Endothelial cell of umbilical vein (primary cell): Measurements from ENCODE around the gene ANAPC16. TPM values are rescaled to one million over a fixed set of nuclear protein-coding genes. Genes with fewer than 3 reads are reported as not detected.
A peak's percentile ranks its signal among the peaks of the same experiment; 100 is the strongest.

Experiments
- BruUV-seq: library from RNA; stranded (reverse); fragments of 400-500 nt; replicated peaks from 2 replicates; lab custom pipeline; 2021; lab: Mats Ljungman, UMichigan
- CTCF ChIA-PET: fragments of 300-600, 350-600 bp; sonication (Branson Sonifier 250); formaldehyde crosslinking; loops from one replicate; lab custom pipeline; 2021; ENCODE audit warnings: antibody characterized with exemption, inconsistent platforms; lab: Charles Lee
- POLR2A ChIA-PET: fragments of 300-600, 350-600 bp; sonication (Branson Sonifier 250); formaldehyde crosslinking; loops from one replicate; lab custom pipeline; 2021; ENCODE audit warnings: antibody characterized with exemption, inconsistent platforms; lab: Charles Lee
- DNase-seq: peaks from one replicate; pipeline ENCODE4 v3.0.0-alpha.2; 2011; ENCODE audit warnings: low read depth, low spot score
- FAIRE-seq: peaks from 2 replicates; lab custom pipeline; 2011; peaks lifted over from hg19 to GRCh38; lab: Jason Lieb, UNC
- H2AFZ ChIP-seq: 2 replicates; pipeline ENCODE4 v1.6.0; 2012; ENCODE audit warnings: low read depth, low read length, control low read depth, inconsistent platforms
- H3K27ac ChIP-seq: 2 replicates; pipeline ENCODE4 v1.5.1; 2011; ENCODE audit warnings: low read depth, mild to moderate bottlenecking, control low read depth, low read length, moderate library complexity; ENCODE audit not compliant: insufficient read depth
- H3K27me3 ChIP-seq, 2 experiments: 2 replicates each; pipeline versions ENCODE4 v1.6.0 to v1.6.1; 2011; ENCODE audit warnings: low read length in 2 of 2, mixed read lengths in 1 of 2; ENCODE audit not compliant: control insufficient read depth in 2 of 2, insufficient read depth in 2 of 2
- H3K36me3 ChIP-seq, 2 experiments: 2 replicates in 1 of 2; 3 replicates in 1 of 2; pipeline ENCODE4 v1.5.1; 2011; ENCODE audit warnings: low read length in 2 of 2, mild to moderate bottlenecking in 1 of 2, moderate library complexity in 1 of 2; ENCODE audit not compliant: control insufficient read depth in 2 of 2, insufficient read depth in 2 of 2; ENCODE audit errors: extremely low read depth in 1 of 2
- H3K4me1 ChIP-seq: 3 replicates; pipeline ENCODE4 v1.5.1; 2011; ENCODE audit warnings: mild to moderate bottlenecking, low read length; ENCODE audit not compliant: control insufficient read depth, insufficient read depth; ENCODE audit errors: extremely low read depth
- H3K4me2 ChIP-seq: 2 replicates; pipeline ENCODE4 v1.6.1; 2011; ENCODE audit warnings: low read length, control low read depth, mixed read lengths; ENCODE audit not compliant: insufficient read depth
- H3K4me3 ChIP-seq, 3 experiments: fragments of 200-600 bp in 1 of 3; sonication (generic), shearing (Covaris generic) in 1 of 3; replicated peaks in 1 of 3; 2 replicates each; pipeline ENCODE4 v1.5.1; 2011 to 2016; ENCODE audit warnings: control low read depth in 3 of 3, low read length in 3 of 3, mild to moderate bottlenecking in 2 of 3, inconsistent platforms in 1 of 3, low read depth in 1 of 3, moderate library complexity in 1 of 3; ENCODE audit not compliant: insufficient read depth in 1 of 3
- H3K79me2 ChIP-seq: 2 replicates; pipeline ENCODE4 v1.6.0; 2012; ENCODE audit warnings: low read length, inconsistent platforms; ENCODE audit not compliant: control insufficient read depth, insufficient read depth
- H3K9ac ChIP-seq: replicated peaks from 2 replicates; pipeline ENCODE3; 2011; ENCODE audit warnings: low read length, control low read depth; ENCODE audit not compliant: insufficient read depth; ENCODE audit errors: extremely low read depth
- H3K9me1 ChIP-seq: replicated peaks from 3 replicates; pipeline ENCODE4 v1.6.0; 2011; ENCODE audit warnings: mild to moderate bottlenecking, low read length; ENCODE audit not compliant: control insufficient read depth, insufficient read depth; ENCODE audit errors: extremely low read depth
- H3K9me3 ChIP-seq: replicated peaks from 2 replicates; pipeline ENCODE4 v1.5.1; 2012; ENCODE audit warnings: low read length, inconsistent platforms; ENCODE audit not compliant: control insufficient read depth, insufficient read depth
- H4K20me1 ChIP-seq: replicated peaks from 2 replicates; pipeline ENCODE3; 2011; ENCODE audit warnings: mild to moderate bottlenecking, low read length; ENCODE audit not compliant: control insufficient read depth, insufficient read depth; ENCODE audit errors: extremely low read depth
- CTCF ChIP-seq, 2 donors: IDR thresholded peaks; 1 replicate in 1 of 2; 2 replicates in 1 of 2; pipeline ENCODE4 v1.5.1; 2011; ENCODE audit warnings: low read length in 2 of 2, mild to moderate bottlenecking in 2 of 2, moderate library complexity in 2 of 2, control low read depth in 1 of 2, inconsistent platforms in 1 of 2, low read depth in 1 of 2; ENCODE audit not compliant: insufficient read depth in 1 of 2; ENCODE audit errors: extremely low read depth in 1 of 2
- EZH2 ChIP-seq: IDR thresholded peaks from 2 replicates; pipeline ENCODE4 v1.6.1; 2012; ENCODE audit warnings: borderline replicate concordance, low read depth, mild to moderate bottlenecking, moderate library complexity, low read length, inconsistent platforms; ENCODE audit not compliant: severe bottlenecking
- FOS ChIP-seq: IDR thresholded peaks from 2 replicates; pipeline ENCODE4 v1.6.1; 2011; ENCODE audit warnings: mild to moderate bottlenecking, low read length, moderate library complexity, borderline replicate concordance; ENCODE audit not compliant: insufficient read depth
- GATA2 ChIP-seq: IDR thresholded peaks from 2 replicates; pipeline ENCODE4 v1.7.0; 2011; ENCODE audit warnings: low read depth, mild to moderate bottlenecking, moderate library complexity, mixed read lengths, low read length; ENCODE audit not compliant: insufficient read length, insufficient read depth
- JUN ChIP-seq: IDR thresholded peaks from 2 replicates; pipeline ENCODE4 v1.6.1; 2011; ENCODE audit warnings: borderline replicate concordance, low read depth; ENCODE audit not compliant: insufficient read length, insufficient read depth
- MAX ChIP-seq: IDR thresholded peaks from 2 replicates; pipeline ENCODE4 v1.6.1; 2011; ENCODE audit not compliant: insufficient read depth, insufficient read length
- MYC ChIP-seq: IDR thresholded peaks from one replicate; pipeline ENCODE4 v1.6.1; 2011; ENCODE audit warnings: mild to moderate bottlenecking, low read depth, low read length
- POLR2A ChIP-seq: IDR thresholded peaks from 2 replicates; pipeline ENCODE4 v1.6.1; 2012; ENCODE audit warnings: low read depth, mild to moderate bottlenecking, control low read depth, low read length
- POLR2AphosphoS5 ChIP-seq: IDR thresholded peaks from 2 replicates; pipeline ENCODE4 v1.6.1; 2012; ENCODE audit warnings: low read depth, mild to moderate bottlenecking, control low read depth, low read length, moderate library complexity; ENCODE audit not compliant: insufficient read depth
- dilution Hi-C: fragments of 300-500 bp; cut with MboI; formaldehyde crosslinking; loops from one replicate; pipeline ENCODE4 v1.15.0; 2019; ENCODE audit warnings: low sequenced_read_pairs; ENCODE audit not compliant: extremely low pct_ligation_motif_present
- intact Hi-C: fragments of 100-400 bp; cut with micrococcal nuclease; formaldehyde crosslinking; loops from one replicate; pipeline ENCODE4 v1.10.0; 2022
- polyA plus RNA-seq, 4 experiments: library from polyadenylated mRNA; depleted of rRNA in 3 of 4; stranded (reverse) in 3 of 4; unstranded in 1 of 4; fragments of >200 nt; gene quantifications; 2 replicates each; pipeline versions ENCODE4 v1.2.1 to v1.2.3, GENCODE V29; 2011 to 2012; ENCODE audit warnings: missing spikeins in 1 of 4
- total RNA-seq: library from RNA; stranded (reverse); gene quantifications from 2 replicates; pipeline ENCODE4 v1.2.3, GENCODE V29; 2021

ANAPC16 gene
- total and polyA plus RNA-seq, 2 donors (not counting 3 experiments of a cell fraction or from before 2014, with no cell fraction given): 38.1 to 44.4 TPM

DNA sequence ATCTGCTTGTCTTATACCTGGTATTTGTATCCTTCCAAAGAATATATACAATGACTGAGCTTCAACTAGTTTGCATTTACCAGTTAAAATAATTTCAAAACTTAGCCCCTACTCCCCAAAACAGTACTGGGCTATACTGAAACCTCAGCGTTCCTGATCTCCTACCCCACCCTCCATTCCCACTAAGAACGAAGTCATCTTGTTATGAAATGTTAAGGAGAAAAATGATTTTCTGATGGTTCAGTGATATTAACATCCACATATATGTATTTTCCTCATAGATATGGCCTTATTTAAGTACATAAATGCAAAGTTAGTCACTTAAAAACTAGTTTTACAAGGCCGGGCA lies 28.9 kb upstream of the ANAPC16 start:
- POLR2A ChIA-PET: interaction anchor here (0.7 to 1.0 kb wide), 2 partner anchors 10 to 12 kb away, joined by 3 to 6 read pairs; no protein-coding TSS in a partner anchor
- CTCF ChIA-PET: interaction anchor here (0.6 to 2.0 kb wide), 9 partner anchors 10 to 857 kb away, joined by 3 to 13 read pairs (median 5); partner anchors contain the start of genes ANAPC16 and ASCC1
- H4K20me1 ChIP-seq: no peaks in the 10 kb centered on the region
- FAIRE-seq (no peak), DNase-seq (no peak)
- peaks cover 11% of the 10 kb centered on the region for H3K4me1 ChIP-seq
- H3K4me2 ChIP-seq: peak overlapping the region; percentile 51
- no peaks in the 10 kb centered on the region for H3K9me1 ChIP-seq
- H3K27ac ChIP-seq: peak overlapping the region; percentile 57
- peak overlapping the region in 1 of 3 experiments; percentile 15 for H3K4me3 ChIP-seq
- peak overlapping the region; percentile 81 for H2AFZ ChIP-seq
- H3K9me3 ChIP-seq: no peaks in the 10 kb centered on the region
- peak overlapping the region; percentile 17 for H3K9ac ChIP-seq
- no peaks in the 10 kb centered on the region for H3K36me3 ChIP-seq
- dilution Hi-C loops: no loop called here
- BruUV-seq: no TSS peak
- intact Hi-C loops: loop anchor here (2.0 kb wide), 1 partner anchor 16 kb away; no protein-coding TSS in a partner anchor
- no peaks in the 10 kb centered on the region for H3K27me3 ChIP-seq
- no peaks in the 10 kb centered on the region for H3K79me2 ChIP-seq
- TF ChIP-seq CTCF (IDR thresholded peaks at IDR 0.05; ENCODE audit: extremely low read depth in 1 of 2, insufficient read depth in 1 of 2, low read depth in 1 of 2, low read length in 2 of 2) (no peak), FOS (no peak), POLR2AphosphoS5 (no peak), MAX (no peak), EZH2 (no peak), POLR2A (no peak), MYC (no peak), JUN (no peak), GATA2 (no peak)
